GM19328 (cell line): ENCODE measurements around the gene AHCYL2.
"Not testable (repeated sequence)": the region's sequence is repeated elsewhere in the genome, so short reads cannot be mapped to it uniquely, and the experiment has no call there.

ENCODE experiments used
- ATAC-seq: cut with Tn5 transposase; IDR thresholded peaks from one replicate; pipeline ENCODE4 v1.9.1; 2021; ENCODE audit warnings: mild to moderate bottlenecking, moderate library complexity; ENCODE audit not compliant: unreplicated experiment

The AHCYL2 gene

DNA sequence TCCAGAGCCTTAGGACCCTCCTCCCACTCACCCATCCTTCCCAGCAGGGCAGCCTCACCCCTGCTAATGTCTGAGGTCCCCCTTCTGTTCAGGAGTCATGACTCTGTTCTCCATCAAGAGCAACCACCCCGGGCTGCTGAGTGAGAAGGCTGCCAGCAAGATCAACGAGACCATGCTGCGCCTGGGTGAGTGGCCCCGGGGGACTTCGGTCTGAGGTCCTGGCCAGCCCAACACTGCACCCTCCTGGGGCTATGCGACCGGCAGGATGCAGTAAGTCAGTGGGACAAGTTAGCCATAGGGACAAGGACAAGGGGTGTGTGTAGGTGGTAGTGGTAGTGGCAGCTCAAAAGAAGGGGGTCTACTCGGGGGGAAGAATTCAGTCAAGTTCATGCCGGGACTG is 16.2 kb upstream of the AHCYL2 start:
- no peak for ATAC-seq

DNA sequence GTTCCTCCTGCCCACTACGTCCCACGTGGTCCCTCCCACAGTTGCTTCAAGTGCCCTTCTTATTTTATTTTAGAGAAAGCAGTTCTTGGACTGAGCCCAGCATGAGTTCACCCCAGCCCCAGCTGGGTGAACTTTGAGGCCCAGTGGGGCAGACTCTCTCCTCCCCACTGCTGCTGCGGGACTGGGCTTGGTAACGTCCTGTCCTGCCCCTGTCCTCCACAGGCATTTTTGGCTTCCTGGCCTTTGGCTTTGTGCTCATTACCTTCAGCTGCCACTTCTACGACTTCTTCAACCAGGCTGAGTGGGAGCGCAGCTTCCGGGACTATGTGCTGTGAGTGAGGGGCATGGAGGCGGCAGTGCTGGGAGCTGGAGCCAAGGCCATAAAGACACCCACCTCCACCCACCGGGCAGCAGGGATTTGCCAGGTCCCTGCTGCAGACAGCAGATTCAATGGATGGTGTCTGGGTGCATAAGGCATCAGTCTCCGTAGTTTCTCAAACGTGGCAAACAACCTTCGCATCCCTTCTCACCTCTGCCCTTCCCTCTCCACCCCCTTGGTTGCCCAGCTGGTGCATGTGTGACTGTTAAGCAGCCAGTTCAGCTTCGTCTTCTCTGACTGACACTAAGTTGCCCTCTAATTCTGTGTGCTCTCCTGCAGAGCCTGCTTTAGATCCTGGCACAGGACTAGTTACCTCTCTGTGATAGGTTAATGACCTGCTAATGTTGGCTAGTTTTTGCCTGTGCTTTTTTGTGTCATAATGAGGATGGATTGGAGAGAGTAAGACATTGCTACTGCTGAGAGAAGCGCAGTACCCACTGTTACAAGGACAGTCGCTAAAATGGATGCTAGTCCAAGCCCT is 15.5 kb upstream of the AHCYL2 start:
- no peak for ATAC-seq

DNA sequence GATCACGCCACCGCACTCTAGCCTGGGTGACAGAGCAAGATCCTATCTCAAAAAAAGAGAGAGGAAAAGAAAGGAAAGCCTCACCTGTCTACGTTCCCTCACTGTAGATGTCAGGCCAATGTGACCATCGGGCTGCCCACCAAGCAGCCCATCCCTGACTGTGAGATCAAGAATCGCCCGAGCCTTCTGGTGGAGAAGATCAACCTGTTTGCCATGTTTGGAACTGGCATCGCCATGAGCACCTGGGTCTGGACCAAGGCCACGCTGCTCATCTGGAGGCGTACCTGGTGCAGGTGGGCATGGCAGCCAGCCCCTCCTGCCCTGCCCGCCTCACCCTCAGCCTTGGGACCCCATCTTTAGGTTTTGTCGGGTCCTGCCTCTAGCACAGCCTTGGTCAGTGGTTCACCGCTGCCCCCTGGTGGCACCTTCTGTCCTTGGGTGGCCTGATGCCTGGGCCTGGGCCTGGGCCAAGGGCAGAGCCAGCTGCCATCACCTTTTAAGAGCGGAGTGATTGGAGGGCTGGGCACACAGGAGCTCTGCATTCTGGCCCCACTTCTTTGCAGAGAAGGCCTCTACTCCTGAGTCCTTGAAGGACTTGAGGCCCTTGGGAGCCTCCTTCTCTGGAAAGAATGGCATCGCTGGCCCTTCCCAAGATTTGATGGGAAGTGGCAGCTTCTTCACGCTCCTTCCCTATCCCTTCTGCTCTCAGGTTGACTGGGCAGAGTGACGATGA is 14.4 kb upstream of the AHCYL2 start:
- ATAC-seq: no peak

DNA sequence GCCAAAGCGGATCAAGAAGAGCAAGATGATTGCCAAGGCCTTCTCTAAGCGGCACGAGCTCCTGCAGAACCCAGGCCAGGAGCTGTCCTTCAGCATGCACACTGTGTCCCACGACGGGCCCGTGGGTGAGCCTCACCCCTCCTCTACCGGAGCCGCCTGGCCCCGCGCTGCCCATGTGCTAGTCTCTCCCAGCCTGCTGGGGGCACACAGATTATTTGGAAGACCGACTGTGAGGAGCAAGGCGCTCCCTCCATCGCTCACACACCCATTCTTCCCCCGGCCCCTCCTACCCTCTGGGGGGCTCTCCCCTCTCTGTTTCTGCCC is 13.9 kb upstream of the AHCYL2 start:
- ATAC-seq: no peak

DNA sequence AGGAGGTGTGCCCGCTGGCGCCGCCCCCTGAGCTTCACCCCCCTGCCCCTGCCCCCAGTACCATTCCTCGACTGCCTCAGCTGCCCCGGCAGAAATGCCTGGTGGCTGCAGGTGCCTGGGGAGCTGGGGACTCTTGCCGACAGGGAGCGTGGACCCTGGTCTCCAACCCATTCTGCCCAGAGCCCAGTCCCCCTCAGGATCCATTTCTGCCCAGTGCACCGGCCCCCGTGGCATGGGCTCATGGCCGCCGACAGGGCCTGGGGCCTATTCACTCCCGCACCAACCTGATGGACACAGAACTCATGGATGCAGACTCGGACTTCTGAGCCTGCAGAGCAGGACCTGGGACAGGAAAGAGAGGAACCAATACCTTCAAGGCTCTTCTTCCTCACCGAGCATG is 12.7 kb upstream of the AHCYL2 start:
- no peak for ATAC-seq

DNA sequence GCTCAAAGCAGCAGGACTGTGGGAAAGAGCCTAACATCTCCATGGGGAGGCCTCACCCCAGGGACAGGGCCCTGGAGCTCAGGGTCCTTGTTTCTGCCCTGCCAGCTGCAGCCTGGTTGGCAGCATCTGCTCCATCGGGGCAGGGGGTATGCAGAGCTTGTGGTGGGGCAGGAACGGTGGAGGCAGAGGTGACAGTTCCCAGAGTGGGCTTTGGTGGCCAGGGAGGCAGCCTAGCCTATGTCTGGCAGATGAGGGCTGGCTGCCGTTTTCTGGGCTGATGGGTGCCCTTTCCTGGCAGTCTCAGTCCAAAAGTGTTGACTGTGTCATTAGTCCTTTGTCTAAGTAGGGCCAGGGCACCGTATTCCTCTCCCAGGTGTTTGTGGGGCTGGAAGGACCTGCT is 12.2 kb upstream of the AHCYL2 start:
- no peak for ATAC-seq

DNA sequence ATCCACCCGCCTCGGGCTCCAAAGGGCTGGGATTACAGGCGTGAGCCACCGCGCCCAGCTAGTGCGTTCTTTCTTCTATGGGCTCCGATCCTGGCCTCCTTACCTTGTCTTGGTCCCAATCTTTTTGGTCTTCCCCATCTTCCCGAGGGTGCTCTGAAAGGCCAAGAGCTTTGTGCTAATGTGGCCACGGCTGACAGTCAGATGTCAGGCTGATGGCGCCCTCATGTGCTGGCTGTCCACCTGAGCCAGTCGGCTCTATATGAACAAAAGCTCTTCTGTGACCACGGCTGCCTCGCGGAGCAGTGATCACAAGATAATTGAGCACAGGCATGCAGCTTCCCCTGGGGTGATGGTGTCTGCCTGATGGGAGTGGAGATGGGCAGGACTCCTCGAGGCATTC is 11.0 kb upstream of the AHCYL2 start:
- ATAC-seq: no peak

DNA sequence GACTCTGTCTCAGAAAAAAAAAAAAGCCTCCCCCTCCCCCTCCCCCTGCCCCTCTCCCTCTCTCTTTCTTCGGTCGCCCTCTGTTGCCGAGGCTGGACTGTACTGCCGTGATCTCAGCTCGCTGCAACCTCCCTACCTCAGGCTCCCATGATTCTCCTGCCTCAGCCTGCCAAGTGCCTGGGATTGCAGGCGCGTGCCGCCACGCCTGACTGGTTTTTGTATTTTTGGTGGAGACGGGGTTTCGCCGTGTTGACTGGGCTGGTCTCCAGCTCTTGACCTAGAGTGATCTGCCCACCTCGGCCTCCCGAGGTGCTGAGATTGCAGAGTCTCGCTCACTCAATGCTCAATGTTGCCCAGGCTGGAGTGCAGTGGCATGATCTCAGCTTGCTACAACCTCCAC is 9.1 kb upstream of the AHCYL2 start:
- ATAC-seq: not testable (repeated sequence)

DNA sequence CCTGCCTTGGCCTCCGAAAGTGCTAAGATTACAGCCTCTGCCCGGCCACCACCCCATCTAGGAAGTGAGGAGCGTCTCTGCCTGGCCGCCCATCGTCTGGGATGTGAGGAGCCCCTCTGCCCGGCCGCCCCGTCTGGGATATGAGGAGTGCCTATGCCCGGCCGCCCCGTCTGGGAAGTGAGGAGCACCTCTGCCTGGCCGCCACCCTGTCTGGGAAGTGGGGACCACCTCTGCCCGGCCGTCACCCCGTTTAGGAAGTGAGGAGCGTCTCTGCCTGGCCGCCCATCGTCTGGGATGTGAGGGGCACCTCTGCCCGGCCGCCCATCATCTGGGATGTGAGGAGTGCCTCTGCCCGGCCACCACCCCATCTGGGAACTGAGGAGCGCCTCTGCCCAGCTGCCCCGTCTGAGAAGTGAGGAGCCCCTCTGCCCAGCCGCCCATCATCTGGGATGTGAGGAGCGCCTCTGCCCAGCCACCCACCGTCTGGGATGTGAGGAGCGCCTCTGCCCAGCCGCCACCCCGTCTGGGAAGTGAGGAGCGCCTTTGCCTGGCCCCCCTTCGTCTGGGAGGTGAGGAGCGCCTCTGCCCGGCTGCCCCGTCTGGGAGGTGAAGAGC is 8.6 kb upstream of the AHCYL2 start:
- ATAC-seq: not testable (repeated sequence)

DNA sequence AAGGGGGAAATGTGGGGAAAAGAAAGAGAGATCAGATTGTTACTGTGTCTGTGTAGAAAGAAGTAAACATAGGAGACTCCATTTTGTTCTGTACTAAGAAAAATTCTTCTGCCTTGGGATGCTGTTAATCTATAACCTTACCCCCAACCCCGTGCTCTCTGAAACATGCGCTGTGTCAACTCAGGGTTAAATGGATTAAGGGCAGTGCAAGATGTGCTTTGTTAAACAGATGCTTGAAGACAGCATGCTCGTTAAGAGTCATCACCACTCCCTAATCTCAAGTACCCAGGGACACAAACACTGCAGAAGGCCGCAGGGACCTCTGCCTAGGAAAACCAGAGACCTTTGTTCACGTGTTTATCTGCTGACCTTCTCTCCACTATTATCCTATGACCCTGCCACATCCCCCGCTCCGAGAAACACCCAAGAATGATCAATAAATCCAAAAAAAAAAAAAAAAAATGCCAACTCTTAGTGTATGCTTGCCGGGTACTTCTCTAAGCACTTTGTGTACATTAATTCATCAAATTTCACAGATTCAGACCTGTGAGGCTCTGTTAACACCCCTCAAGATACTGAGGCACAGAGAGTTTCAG is 7.9 kb upstream of the AHCYL2 start:
- ATAC-seq: not testable (repeated sequence)

DNA sequence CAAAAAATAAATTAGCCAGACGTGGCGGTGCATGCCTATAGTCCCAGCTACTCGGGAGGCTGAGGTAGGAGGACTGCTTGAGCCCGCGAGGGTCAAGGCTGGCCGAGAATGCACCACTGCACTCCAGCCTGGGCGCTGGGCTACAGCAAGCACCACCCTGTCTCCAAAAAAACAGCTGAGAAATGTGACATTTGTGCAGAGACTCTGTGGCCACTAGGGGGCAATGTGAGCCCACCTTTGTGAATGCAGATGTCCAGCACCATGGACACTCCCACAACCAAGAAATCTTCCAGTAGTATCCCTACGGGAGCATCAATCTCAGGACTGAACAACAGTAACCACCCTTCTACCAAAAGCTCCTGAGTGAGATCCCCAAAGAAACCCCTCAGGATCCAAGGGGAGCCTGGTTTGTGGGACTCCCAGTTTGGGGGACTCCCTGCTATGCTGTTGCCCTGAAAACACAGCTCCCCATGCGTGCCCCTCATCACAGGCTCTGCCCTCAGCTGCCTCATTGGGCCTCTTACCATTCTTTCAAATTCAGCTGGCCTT is 6.2 kb upstream of the AHCYL2 start:
- ATAC-seq: no peak

DNA sequence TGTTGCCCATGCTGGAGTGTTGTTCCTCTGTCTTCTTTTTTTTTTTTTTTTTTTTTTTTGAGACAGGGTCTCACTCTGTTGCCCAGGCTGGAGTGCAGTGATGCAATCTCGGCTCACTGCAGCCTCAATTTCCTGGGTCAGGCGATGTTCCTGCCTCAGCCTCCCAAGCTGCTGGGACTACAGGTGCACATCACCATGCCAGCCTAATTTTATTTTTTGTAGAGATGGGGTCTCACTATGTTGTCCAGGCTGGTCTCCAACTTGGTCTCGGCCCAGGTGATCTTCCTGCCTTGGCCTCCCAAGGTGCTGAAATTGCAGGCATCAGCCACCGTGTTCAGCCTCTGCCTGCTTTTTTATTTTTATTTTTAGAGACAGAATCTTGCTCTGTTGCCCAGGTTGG is 5.7 kb upstream of the AHCYL2 start:
- ATAC-seq: not testable (repeated sequence)

DNA sequence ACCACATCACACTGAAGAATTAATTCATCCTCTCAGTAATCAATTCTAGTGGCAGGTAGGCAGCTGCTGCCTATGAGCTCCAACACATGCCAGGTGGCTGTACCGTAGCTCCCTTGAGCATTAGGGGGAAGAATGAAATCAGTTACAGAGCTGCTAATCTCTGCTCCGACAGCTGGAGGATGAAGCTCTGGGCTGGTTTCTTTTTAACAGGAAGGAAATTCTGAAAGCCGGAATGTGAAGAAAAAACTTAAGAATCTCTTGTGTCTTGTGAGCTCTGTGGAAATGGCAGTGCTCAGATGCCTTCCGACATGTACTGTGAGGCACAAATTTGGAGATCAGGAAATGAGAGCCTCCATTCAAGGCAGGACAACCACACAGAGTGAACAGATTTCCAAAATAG is 2.8 kb upstream of the AHCYL2 start:
- ATAC-seq: no peak

DNA sequence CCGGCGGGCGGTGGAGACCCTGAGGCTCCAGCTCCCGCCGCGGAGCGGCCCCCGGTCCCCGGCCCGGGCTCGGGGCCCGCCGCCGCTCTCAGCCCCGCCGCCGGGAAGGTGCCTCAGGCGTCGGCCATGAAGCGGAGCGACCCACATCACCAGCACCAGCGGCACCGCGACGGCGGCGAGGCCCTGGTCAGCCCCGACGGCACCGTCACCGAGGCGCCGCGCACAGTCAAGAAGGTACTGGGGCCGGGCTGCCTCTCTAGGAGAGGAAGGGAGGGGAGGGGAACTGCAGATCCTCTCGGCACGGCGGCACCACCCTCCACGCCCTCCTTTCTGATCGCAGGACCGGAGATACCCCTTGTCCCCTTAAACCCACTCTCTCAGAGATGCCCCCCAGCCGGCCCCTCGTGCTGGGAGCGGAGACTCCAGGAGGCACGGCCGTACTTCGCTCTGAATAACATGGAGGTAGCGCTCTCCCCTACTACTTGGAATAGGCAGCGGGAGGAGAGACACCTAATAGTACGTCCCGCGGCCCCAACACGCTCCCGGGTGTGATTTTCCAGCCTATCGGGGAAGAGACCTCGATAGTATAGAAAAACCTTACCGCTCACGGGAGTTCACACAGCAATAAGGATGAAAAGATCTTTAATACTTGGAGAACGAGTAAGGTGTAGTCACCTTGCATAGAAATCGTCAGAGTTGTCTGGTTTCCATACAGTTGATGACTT is 538 bp downstream of the AHCYL2 start:
- peak; percentile 37 for ATAC-seq

DNA sequence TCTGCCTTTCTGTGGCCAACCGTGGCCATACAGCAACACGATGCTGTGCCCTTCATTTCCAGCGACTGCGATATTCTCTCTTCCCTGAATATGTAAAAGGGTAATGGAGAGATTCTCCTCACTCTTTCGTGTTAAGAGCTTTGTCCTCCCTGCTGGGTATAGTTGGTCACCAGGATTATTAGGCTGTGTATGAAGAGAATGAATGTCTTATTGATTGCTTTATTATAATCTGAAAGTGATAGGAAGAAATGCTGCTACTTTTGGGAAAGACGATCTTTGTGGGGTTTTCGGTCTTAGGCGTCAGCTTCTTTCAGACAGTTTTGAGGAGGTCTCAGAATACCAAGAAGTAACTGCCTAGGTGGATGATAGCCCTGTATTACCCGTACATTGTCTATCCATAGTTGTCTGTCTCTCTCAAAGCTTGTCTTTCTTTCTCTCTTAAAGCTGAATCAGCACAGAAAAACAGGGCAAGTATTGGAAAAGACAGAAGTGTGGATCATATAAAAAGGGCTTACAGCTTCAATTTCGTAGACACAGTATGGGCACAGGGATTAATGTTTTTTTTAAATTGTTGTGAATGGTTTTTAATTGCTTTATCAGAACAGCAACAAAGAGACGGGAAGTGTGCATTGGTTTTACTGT is 1.2 kb downstream of the AHCYL2 start:
- no peak for ATAC-seq

DNA sequence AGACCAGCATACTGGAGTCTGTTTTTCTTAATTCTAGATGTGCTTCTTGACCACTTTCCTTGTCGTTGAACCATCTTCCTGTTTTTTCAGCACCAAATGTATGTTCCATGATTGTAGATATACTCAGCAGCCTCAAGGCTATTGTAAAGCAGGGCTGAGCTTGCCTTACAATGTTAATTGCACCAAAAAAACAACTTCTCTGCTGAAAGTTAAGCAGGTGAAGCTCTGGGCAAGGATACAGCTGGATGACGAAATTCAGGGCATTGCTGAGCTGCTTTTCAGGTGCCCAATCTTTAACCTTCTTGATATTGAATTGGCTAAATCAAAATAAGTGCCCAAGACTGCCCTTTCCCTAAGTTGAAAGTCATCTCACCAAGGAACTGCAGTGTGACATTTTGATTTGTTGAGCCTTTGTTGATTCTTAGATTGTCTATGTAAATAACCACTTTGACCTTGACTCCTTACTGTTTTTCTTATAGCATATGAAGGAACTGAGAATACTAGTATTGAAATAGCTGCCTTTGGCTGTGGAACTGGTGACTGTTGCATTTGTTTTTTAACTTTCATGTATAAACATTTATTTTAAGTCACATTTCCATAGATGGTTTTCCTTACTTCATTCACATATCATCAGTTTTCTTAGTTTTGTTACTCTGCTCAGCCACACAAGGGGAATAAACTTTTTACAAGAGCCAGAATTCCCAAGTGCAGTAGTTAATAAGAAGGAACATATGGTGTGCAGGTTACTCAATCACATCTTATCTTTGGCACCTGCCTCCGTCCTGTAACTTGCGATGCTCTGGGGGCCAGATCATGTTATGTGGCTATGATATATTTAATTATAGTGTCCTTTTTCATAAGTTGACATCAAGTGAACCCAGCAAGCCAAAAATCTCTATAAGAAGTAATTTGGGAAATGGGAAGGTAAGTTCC is 3.1 kb downstream of the AHCYL2 start:
- no peak for ATAC-seq

DNA sequence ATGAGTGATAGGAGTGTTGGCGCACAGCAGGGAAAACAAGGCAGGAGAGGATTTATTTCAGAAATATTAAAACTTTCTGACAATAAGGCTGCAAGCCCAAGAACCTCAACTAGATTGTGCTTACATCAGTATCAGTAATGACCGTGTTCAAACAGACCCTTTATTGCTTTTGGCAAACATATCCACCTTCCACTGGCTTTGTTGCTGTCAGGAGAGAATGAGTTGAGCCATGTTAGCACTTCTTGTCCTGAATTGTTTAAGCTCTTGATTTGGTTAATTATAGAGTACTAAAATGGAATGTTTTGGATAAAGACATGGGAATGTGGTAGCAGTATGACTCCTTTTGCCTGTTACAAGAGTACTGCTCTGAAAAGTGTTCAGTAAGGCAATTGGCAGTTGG is 3.8 kb downstream of the AHCYL2 start:
- ATAC-seq: no peak

DNA sequence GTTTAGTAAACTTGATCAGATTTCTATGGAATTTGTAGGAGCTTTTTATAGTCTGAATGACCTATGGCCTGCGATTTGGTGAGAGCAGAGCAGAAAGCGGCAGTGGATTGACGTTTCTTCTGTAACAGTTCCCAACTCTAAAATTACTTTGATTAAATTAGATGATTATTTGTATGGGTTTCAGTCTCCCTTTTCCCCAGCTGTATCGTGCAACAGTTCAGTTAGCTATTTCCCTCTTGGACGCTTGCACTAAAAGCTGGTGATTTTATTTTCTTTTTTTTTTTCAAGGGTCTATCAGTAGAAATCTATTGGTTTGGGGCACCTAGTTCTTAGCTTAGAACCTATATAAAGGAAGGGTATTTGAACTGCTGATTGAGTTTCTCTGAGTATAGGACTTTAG is 6.8 kb downstream of the AHCYL2 start:
- ATAC-seq: no peak

DNA sequence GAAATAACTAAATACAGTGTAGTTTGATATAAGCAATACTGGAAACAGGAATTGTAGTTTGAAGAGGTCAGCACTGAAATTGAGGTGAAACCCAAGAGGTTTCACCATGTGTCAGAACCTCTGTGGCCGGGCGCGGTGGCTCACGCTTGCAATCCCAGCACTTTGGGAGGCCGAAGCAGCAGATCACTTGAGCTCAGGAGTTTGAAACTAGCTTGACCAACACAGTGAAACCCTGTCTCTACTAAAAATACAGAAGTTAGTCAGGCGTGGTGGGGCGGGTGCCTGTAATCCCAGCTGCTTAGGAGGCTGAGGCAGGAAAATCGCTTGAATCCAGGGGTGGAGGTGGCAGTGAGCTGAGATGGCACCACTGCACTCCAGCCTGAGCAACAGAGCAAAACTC is 13.7 kb downstream of the AHCYL2 start:
- ATAC-seq: no peak
